Measurements from ENCODE around the gene HIVEP2.

HIVEP2 gene

GRCh38 chr6:142943711-142944123 lies 1.3 kb downstream of the HIVEP2 start:
- peaks cover 21% of the 10 kb centered on the region for H3K27me3 ChIP-seq
- H3K36me3 ChIP-seq, result no peaks in the 10 kb centered on the region
- TF ChIP-seq, protein P1, sequence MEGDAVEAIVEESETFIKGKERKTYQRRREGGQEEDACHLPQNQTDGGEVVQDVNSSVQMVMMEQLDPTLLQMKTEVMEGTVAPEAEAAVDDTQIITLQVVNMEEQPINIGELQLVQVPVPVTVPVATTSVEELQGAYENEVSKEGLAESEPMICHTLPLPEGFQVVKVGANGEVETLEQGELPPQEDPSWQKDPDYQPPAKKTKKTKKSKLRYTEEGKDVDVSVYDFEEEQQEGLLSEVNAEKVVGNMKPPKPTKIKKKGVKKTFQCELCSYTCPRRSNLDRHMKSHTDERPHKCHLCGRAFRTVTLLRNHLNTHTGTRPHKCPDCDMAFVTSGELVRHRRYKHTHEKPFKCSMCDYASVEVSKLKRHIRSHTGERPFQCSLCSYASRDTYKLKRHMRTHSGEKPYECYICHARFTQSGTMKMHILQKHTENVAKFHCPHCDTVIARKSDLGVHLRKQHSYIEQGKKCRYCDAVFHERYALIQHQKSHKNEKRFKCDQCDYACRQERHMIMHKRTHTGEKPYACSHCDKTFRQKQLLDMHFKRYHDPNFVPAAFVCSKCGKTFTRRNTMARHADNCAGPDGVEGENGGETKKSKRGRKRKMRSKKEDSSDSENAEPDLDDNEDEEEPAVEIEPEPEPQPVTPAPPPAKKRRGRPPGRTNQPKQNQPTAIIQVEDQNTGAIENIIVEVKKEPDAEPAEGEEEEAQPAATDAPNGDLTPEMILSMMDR (IDR thresholded peaks at IDR 0.05), result no peak
- H3K4me3 ChIP-seq (ENCODE audit: low read depth in 1 of 2, low read length in 1 of 2), result peak overlapping the region; percentile 84 to 98
- H3K4me1 ChIP-seq (ENCODE audit: control insufficient read depth in 1 of 2, insufficient read depth in 1 of 2, low read depth in 1 of 2, low read length in 1 of 2), result peaks cover 24 to 28% of the 10 kb centered on the region in 2 experiments
- peak overlapping the region; percentile 97 for H3K27ac ChIP-seq
- H3K9me3 ChIP-seq, result no peaks in the 10 kb centered on the region

- H3K36me3 ChIP-seq, result no peaks in the 10 kb centered on the region
- peaks cover 21% of the 10 kb centered on the region for H3K27me3 ChIP-seq
- peaks cover 22 to 23% of the 10 kb centered on the region in 2 experiments for H3K4me1 ChIP-seq (ENCODE audit: control insufficient read depth in 1 of 2, insufficient read depth in 1 of 2, low read depth in 1 of 2, low read length in 1 of 2)
- H3K27ac ChIP-seq, result no peak overlapping the region
- TF ChIP-seq, protein P1 (IDR thresholded peaks at IDR 0.05), result peak; percentile 24
- no peak overlapping the region for H3K4me3 ChIP-seq (ENCODE audit: low read depth in 1 of 2, low read length in 1 of 2)
- H3K9me3 ChIP-seq, result no peaks in the 10 kb centered on the region
Observed at GRCh38 chr6:142942805-142943227, 2.2 kb downstream of the HIVEP2 start.

DNA sequence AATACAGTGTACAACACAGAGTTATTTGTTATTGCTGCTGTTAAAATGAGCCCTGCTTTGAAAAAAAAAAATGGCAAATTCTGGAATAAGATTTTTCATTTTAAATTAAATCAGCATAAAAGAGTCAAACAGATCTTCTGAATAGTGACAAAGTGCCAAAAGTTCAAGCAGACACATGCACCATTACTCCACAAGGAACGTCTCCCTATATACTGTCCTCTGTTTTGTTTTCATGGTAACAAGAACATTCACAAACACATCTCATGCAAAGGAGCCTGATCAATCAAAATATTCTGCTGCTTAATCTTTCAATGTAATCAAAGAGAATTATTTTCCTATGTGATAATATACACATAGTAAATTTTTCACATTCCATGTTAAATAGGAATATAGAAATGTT lies 2.7 kb downstream of the HIVEP2 start:
- Histone ChIP-seq H3K4me3 (ENCODE audit: low read depth in 1 of 2, low read length in 1 of 2) (no peak overlapping the region), H3K27ac (no peak overlapping the region)
- TF ChIP-seq, protein P1 (IDR thresholded peaks at IDR 0.05), result no peak

GRCh38 chr6:142941018-142941417 lies 4.0 kb downstream of the HIVEP2 start:
- no peak overlapping the region for H3K4me3 ChIP-seq (ENCODE audit: low read depth in 1 of 2, low read length in 1 of 2)
- H3K27ac ChIP-seq, result no peak overlapping the region
- H3K9me3 ChIP-seq, result no peaks in the 10 kb centered on the region
- peaks cover 17 to 19% of the 10 kb centered on the region in 2 experiments for H3K4me1 ChIP-seq (ENCODE audit: control insufficient read depth in 1 of 2, insufficient read depth in 1 of 2, low read depth in 1 of 2, low read length in 1 of 2)
- H3K36me3 ChIP-seq, result no peaks in the 10 kb centered on the region
- peaks cover 17% of the 10 kb centered on the region for H3K27me3 ChIP-seq
- TF ChIP-seq, protein P1 (IDR thresholded peaks at IDR 0.05), result no peak

More for the DNA sequence above, 2.7 kb downstream of the HIVEP2 start:
- Histone ChIP-seq H3K4me1 (ENCODE audit: control insufficient read depth in 1 of 2, insufficient read depth in 1 of 2, low read depth in 1 of 2, low read length in 1 of 2) (peaks cover 17 to 19% of the 10 kb centered on the region in 2 experiments), H3K36me3 (no peaks in the 10 kb centered on the region), H3K9me3 (no peaks in the 10 kb centered on the region), H3K27me3 (peaks cover 21% of the 10 kb centered on the region)

GRCh38 chr6:142940487-142940886 lies 4.5 kb downstream of the HIVEP2 start:
- no peaks in the 10 kb centered on the region for H3K36me3 ChIP-seq
- TF ChIP-seq, protein P1 (IDR thresholded peaks at IDR 0.05), result no peak
- no peaks in the 10 kb centered on the region for H3K9me3 ChIP-seq
- H3K27ac ChIP-seq, result no peak overlapping the region
- H3K4me1 ChIP-seq (ENCODE audit: control insufficient read depth in 1 of 2, insufficient read depth in 1 of 2, low read depth in 1 of 2, low read length in 1 of 2), result peaks cover 17 to 19% of the 10 kb centered on the region in 2 experiments
- H3K27me3 ChIP-seq, result peaks cover 12% of the 10 kb centered on the region
- H3K4me3 ChIP-seq (ENCODE audit: low read depth in 1 of 2, low read length in 1 of 2), result no peak overlapping the region

DNA sequence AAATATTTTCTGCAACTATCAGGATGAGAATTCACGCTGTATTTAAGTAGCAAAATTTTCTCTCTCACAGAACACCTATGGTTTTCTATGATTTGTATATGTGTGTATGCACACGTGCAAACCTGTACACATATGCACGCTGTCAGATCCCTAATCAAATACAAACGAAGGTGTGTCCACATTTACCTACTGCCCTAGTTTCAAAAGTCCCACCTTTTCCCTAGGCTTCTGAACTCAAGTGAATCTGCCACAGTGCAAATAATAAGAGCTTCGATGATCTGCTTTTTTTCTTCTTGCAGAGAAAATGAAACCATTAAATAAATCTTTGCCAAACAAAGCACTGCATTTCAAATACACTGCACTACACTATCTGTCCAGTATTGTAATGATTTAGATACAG lies 6.5 kb downstream of the HIVEP2 start:
- no peaks in the 10 kb centered on the region for H3K9me3 ChIP-seq
- no peak overlapping the region for H3K4me3 ChIP-seq (ENCODE audit: low read depth in 1 of 2, low read length in 1 of 2)
- no peaks in the 10 kb centered on the region for H3K27me3 ChIP-seq
- H3K36me3 ChIP-seq, result no peaks in the 10 kb centered on the region
- H3K4me1 ChIP-seq (ENCODE audit: control insufficient read depth in 1 of 2, insufficient read depth in 1 of 2, low read depth in 1 of 2, low read length in 1 of 2), result peaks cover 8% of the 10 kb centered on the region in 2 experiments
- H3K27ac ChIP-seq, result no peak overlapping the region
- TF ChIP-seq, protein P1 (IDR thresholded peaks at IDR 0.05), result no peak
